Common myeloid progenitor, CD34-positive (primary cell): ENCODE data around the gene MYOF.

Experiments used
- CTCF ChIA-PET: fragments of 350-600 bp; sonication (Branson Sonifier 250); formaldehyde crosslinking; loops from one replicate; lab custom pipeline; 2021; ENCODE audit warnings: antibody characterized with exemption; lab: Charles Lee
- POLR2A ChIA-PET: fragments of 350-600 bp; sonication (Branson Sonifier 250); formaldehyde crosslinking; loops from one replicate; lab custom pipeline; 2021; ENCODE audit warnings: antibody characterized with exemption; lab: Charles Lee
- DNase-seq, 3 donors: peaks; one replicate each; pipeline versions ENCODE4 v3.0.0 to v3.0.0-alpha.2; 2013
- H3K27ac ChIP-seq, 2 experiments: 1 replicate in 1 of 2; 2 replicates in 1 of 2; pipeline ENCODE4 v1.7.0; 2013; ENCODE audit warnings: inconsistent platforms in 2 of 2, low read length in 2 of 2, mild to moderate bottlenecking in 2 of 2, low read depth in 1 of 2, moderate library complexity in 1 of 2; ENCODE audit not compliant: severe bottlenecking in 2 of 2, insufficient read depth in 1 of 2, poor library complexity in 1 of 2
- H3K27me3 ChIP-seq, 5 experiments: replicated peaks in 2 of 5; 1 replicate in 3 of 5; 2 replicates in 2 of 5; pipeline versions ENCODE4 v1.6.1 to v1.7.0; 2013; ENCODE audit warnings: low read length in 4 of 5, mild to moderate bottlenecking in 2 of 5, moderate library complexity in 2 of 5, inconsistent platforms in 1 of 5; ENCODE audit not compliant: insufficient read depth in 5 of 5, control insufficient read depth in 4 of 5
- H3K36me3 ChIP-seq, 4 experiments: 1 replicate in 2 of 4; 2 replicates in 2 of 4; pipeline versions ENCODE4 v1.6.1 to v1.7.0; 2013; ENCODE audit warnings: low read length in 3 of 4, control low read depth in 1 of 4, mild to moderate bottlenecking in 1 of 4; ENCODE audit not compliant: control insufficient read depth in 4 of 4, insufficient read depth in 4 of 4
- H3K4me1 ChIP-seq, 4 experiments: 1 replicate in 3 of 4; 2 replicates in 1 of 4; pipeline versions ENCODE4 v1.6.1 to v1.7.1; 2013; ENCODE audit warnings: low read length in 3 of 4, mild to moderate bottlenecking in 3 of 4, control low read depth in 1 of 4, inconsistent platforms in 1 of 4, moderate library complexity in 1 of 4; ENCODE audit not compliant: control insufficient read depth in 4 of 4, insufficient read depth in 4 of 4; ENCODE audit errors: control extremely low read depth in 1 of 4
- H3K4me3 ChIP-seq, 7 experiments: 1 replicate in 4 of 7; 2 replicates in 3 of 7; pipeline versions ENCODE4 v1.5.1 to v1.7.0; 2013; ENCODE audit warnings: mild to moderate bottlenecking in 7 of 7, low read length in 6 of 7, moderate library complexity in 6 of 7, inconsistent platforms in 2 of 7, low read depth in 2 of 7, control low read depth in 1 of 7; ENCODE audit not compliant: insufficient read depth in 4 of 7, control insufficient read depth in 1 of 7; ENCODE audit errors: extremely low read depth in 1 of 7
- H3K9me3 ChIP-seq, 5 experiments: 1 replicate in 4 of 5; 2 replicates in 1 of 5; pipeline versions ENCODE4 v1.6.1 to v1.7.1; 2013; ENCODE audit warnings: low read length in 4 of 5, mild to moderate bottlenecking in 2 of 5, inconsistent platforms in 1 of 5, low read depth in 1 of 5, moderate library complexity in 1 of 5; ENCODE audit not compliant: control insufficient read depth in 4 of 5, insufficient read depth in 2 of 5; ENCODE audit errors: control extremely low read depth in 1 of 5
- WGBS: methylation state at CpG from one replicate; pipeline ENCODE4 v1.1.5; 2013; ENCODE audit not compliant: insufficient coverage; 5-methylcytosine and 5-hydroxymethylcytosine counted together

MYOF gene

DNA sequence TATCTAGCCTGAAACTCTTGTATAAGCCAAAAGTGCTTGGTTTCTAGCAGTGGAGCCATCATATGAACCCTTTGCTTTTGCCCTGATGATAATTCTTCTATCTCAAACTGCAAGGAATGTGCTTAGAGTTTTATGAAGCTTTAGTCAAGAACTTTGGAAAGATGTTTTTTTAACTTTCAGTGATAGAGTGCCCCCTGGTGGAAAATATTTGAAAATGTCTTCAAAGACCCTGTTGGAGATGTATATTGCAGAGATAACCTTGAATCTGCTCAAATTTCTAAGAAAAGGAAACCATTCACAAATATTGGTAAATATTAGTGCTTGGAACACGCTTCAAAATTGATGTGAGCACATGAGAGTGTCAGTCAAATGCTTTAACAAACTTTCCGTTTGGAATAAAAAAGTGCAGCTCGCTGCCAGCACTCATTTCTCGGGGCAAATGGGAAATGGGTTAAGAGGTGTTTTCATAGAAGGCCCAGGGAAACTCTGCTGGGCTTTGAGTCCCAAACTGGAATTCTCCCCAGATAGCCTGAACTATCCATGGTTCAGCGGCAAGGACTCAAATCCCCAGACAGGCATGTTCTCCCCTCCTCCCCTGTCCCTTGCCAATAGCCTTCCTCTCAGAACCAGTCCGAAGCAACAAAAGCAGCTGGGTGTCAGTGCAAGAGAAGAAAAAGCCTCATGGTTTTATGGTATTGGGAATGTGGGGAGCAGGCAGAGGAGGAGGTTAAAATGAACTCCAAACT is 129.3 kb downstream of the MYOF start:
- Histone ChIP-seq H3K4me1 (no peaks in the 10 kb centered on the region), H3K36me3 (no peaks in the 10 kb centered on the region), H3K27ac (no peak overlapping the region), H3K27me3 (peaks cover 0 to 4% (median 0%) of the 10 kb centered on the region in 5 experiments), H3K9me3 (no peaks in the 10 kb centered on the region), H3K4me3 (no peak overlapping the region)
- POLR2A ChIA-PET: no interaction called here
- DNase-seq: peak; percentile 45 to 68 (median 59)
- CTCF ChIA-PET: interaction anchor here (0.7 to 11.0 kb wide), 18 partner anchors 9 to 469 kb away, joined by 3 to 111 read pairs (median 4); partner anchors contain the start of gene MYOF
- 60% methylated on average over 4 of the region's 6 CpGs for WGBS

DNA sequence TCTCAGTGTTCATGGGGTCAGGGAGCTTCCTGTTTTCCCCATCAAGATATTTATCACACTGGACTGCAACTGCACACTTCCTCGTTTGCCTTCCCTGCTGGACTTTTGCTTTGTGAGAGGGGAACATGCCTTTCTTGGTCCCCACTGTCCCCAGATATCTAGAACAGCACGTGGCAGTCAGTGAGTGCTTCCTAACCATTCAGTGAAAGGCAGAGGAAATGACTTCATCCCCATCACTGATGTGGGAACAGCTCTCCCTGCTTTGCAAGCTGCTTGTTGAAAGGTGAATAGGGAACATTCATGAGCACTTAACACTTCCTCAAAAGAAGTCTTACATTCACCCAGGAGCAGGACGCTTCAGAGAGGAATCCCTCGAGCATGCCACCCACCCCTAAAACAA is 135.4 kb downstream of the MYOF start:
- H3K9me3 ChIP-seq: no peaks in the 10 kb centered on the region
- H3K4me3 ChIP-seq: no peak overlapping the region
- H3K27ac ChIP-seq: no peak overlapping the region
- no peaks in the 10 kb centered on the region for H3K36me3 ChIP-seq
- WGBS: 0% methylated on average over 2 of the region's 4 CpGs
- peak in 2 of 3 donors; percentile 8 to 14 for DNase-seq
- peaks cover 0 to 20% (median 12%) of the 10 kb centered on the region in 4 experiments for H3K4me1 ChIP-seq
- CTCF ChIA-PET: interaction anchor here (0.6 to 4.3 kb wide), 4 partner anchors 12 to 269 kb away, joined by 3 to 19 read pairs (median 4); no protein-coding TSS in a partner anchor
- POLR2A ChIA-PET: no interaction called here
- no peaks in the 10 kb centered on the region for H3K27me3 ChIP-seq

DNA sequence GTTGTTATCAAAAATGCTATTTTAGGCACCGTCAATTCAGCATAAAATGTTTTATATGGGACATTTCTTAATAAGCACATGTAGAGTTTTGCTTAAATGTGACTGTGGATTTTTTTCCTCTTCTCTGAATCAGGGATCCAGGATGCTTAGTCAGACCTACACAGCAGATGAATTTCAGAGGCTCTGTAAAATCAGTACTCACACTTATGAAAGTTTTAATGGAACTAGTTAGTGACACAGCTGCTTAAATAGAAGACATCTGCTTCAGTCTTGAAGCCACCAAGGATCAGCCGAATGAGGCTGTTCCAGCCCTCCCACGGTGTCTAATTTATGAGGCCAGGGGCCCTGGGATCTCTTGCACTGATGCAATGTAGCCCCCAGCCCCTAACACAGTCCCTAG is 136.0 kb downstream of the MYOF start:
- CTCF ChIA-PET: interaction anchor here (0.6 to 4.3 kb wide), 4 partner anchors 12 to 340 kb away, joined by 3 to 19 read pairs (median 4); no protein-coding TSS in a partner anchor
- 72% methylated on average over 3 of the region's 3 CpGs for WGBS
- no peak overlapping the region for H3K27ac ChIP-seq
- no peaks in the 10 kb centered on the region for H3K27me3 ChIP-seq
- POLR2A ChIA-PET: no interaction called here
- no peak for DNase-seq
- no peak overlapping the region for H3K4me3 ChIP-seq
- peaks cover 0 to 20% (median 12%) of the 10 kb centered on the region in 4 experiments for H3K4me1 ChIP-seq
- no peaks in the 10 kb centered on the region for H3K9me3 ChIP-seq
- no peaks in the 10 kb centered on the region for H3K36me3 ChIP-seq

DNA sequence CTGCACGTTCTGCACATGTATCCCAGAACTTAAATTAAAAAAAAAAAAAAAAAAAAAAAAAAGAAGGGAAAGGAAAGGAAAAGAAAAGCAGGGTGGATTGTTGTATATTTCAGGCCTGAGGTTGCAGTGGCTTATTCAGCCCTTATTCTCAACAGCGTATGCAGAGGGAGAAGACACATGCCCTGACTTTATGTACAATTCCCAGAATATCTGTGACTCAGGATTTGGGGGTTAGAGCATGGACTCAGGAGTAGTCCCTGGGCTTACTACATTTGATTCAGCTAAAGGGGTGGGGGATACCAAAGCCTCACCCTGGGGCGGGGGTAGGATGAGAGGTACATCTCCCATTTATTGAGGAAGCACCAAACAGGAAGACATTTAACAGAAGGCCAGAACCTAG is 137.4 kb downstream of the MYOF start:
- no peak overlapping the region for H3K4me3 ChIP-seq
- no peaks in the 10 kb centered on the region for H3K9me3 ChIP-seq
- DNase-seq: no peak
- H3K27ac ChIP-seq: no peak overlapping the region
- CTCF ChIA-PET: interaction anchor here (0.9 to 4.3 kb wide), 3 partner anchors 14 to 54 kb away, joined by 3 to 19 read pairs (median 3); no protein-coding TSS in a partner anchor
- H3K27me3 ChIP-seq: no peaks in the 10 kb centered on the region
- H3K4me1 ChIP-seq: peaks cover 0 to 20% (median 12%) of the 10 kb centered on the region in 4 experiments
- POLR2A ChIA-PET: no interaction called here
- no peaks in the 10 kb centered on the region for H3K36me3 ChIP-seq
- WGBS: 81% methylated on average over 2 of the region's 3 CpGs

DNA sequence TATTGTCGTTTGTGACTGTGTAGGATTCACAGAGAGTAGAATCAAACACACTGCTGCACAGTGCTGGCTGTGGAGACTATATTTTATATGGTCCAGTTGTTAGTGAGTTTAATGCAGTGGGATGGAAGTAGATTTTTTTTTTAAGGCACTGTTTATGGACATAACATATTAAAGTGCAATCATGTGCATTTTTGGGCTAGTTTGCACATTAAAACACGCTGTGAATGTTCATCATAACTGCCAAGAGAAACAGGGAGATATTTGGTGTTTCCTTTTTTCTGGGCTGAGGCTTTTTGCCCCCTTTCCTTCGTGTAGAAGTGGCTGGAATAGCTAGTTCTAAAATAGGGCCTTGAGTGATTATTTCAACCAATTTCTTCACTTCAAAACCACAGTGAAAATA is 139.2 kb downstream of the MYOF start:
- H3K36me3 ChIP-seq: no peaks in the 10 kb centered on the region
- 100% methylated on average over 1 of the region's 3 CpGs for WGBS
- H3K9me3 ChIP-seq: no peaks in the 10 kb centered on the region
- ChIA-PET POLR2A (no interaction called here), CTCF (interaction anchor here (1.5 kb wide), 1 partner anchor 14 kb away, joined by 4 read pairs; no protein-coding TSS in a partner anchor)
- H3K4me3 ChIP-seq: no peak overlapping the region
- H3K27me3 ChIP-seq: no peaks in the 10 kb centered on the region
- peaks cover 0 to 20% (median 12%) of the 10 kb centered on the region in 4 experiments for H3K4me1 ChIP-seq
- no peak for DNase-seq
- H3K27ac ChIP-seq: no peak overlapping the region

DNA sequence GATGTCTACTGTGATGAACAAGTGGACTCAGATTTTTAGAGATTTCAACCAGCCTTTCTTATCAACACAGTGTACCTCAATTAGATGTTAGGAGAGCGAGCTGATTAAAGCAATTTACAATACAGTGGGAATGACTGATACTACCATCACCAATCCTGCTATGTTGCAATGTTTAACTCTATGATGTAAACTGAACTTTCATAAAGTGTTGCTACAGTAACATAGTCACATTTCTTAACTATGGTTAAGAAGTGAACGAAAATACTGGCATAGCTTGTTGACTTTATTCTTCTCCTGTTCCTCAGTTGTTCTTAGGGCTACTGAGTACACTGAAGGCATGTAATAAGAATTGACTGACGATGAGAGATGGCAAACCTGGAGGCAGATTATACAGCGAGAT is 139.8 kb downstream of the MYOF start:
- CTCF ChIA-PET: interaction anchor here (1.5 to 1.9 kb wide), 2 partner anchors 12 to 15 kb away, joined by 4 to 5 read pairs; no protein-coding TSS in a partner anchor

DNA sequence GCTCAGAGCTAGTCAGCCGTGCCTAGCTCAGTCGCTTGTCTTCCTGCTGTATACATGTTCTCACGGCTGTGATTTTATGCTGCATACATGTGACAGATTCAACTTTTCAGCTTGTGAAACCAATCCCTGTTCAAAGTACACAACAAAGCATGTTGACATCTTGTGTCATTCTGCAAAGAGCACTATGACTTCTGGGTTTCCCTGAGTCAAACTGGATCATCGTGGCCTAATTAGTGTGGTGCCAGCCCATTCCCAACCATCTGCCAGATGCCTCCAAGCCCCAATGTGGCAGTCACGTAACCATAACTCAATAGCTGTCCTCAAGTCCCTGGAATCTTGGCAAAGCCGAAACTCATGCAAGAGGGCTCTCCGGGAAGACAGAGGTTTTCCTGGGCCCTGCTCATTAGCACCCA is 144.8 kb downstream of the MYOF start:
- POLR2A ChIA-PET: no interaction called here
- no peaks in the 10 kb centered on the region for H3K27me3 ChIP-seq
- CTCF ChIA-PET: no interaction called here
- H3K36me3 ChIP-seq: no peaks in the 10 kb centered on the region
- no peak overlapping the region for H3K4me3 ChIP-seq
- 98% methylated on average over 7 of the region's 7 CpGs for WGBS
- H3K4me1 ChIP-seq: no peaks in the 10 kb centered on the region
- H3K9me3 ChIP-seq: no peaks in the 10 kb centered on the region
- H3K27ac ChIP-seq: no peak overlapping the region
- no peak for DNase-seq

More for the DNA sequence above, 139.8 kb downstream of the MYOF start:
- WGBS: 100% methylated on average over 2 of the region's 4 CpGs
- POLR2A ChIA-PET: no interaction called here
- Histone ChIP-seq H3K4me1 (peaks cover 0 to 20% (median 12%) of the 10 kb centered on the region in 4 experiments), H3K27me3 (no peaks in the 10 kb centered on the region), H3K4me3 (no peak overlapping the region), H3K9me3 (no peaks in the 10 kb centered on the region), H3K27ac (no peak overlapping the region), H3K36me3 (no peaks in the 10 kb centered on the region)
- DNase-seq: no peak
